HG03025 (cell line): Measurements from ENCODE around the gene MALSU1.
A peak's percentile ranks its signal among the peaks of the same experiment; 100 is the strongest.

Experiments used
- ATAC-seq: cut with Tn5 transposase; IDR thresholded peaks from one replicate; pipeline ENCODE4 v1.9.1; 2021; ENCODE audit warnings: mild to moderate bottlenecking, moderate library complexity; ENCODE audit not compliant: unreplicated experiment, low FRiP score

MALSU1 gene

GRCh38 chr7:23334482-23335056 lies 35.4 kb downstream of the MALSU1 start:
- ATAC-seq = no peak

- ATAC-seq = no peak
Observed at GRCh38 chr7:23335136-23335535, 36.0 kb downstream of the MALSU1 start.

DNA sequence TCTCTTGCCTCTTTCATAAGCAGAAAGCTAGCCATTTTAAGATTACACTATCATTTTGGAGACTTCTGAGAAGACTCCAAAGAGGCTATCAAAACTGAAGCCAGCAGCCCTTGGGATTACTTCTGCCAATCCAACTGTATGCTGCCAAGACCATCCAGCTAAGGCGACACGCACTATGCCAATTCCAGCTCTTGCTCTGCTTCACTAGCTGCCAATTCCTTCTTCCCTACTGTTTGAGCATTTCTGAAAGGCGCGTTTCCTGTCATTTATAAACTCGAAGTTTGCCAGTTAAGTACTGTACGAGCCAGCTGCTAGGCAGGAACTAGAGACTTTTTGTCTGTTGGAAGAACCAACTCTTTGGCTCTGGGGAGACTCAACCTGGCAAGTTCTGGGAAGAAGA lies 36.5 kb downstream of the MALSU1 start:
- ATAC-seq = no peak

- ATAC-seq = no peak
Observed at GRCh38 chr7:23336086-23336485, 36.9 kb downstream of the MALSU1 start.

DNA sequence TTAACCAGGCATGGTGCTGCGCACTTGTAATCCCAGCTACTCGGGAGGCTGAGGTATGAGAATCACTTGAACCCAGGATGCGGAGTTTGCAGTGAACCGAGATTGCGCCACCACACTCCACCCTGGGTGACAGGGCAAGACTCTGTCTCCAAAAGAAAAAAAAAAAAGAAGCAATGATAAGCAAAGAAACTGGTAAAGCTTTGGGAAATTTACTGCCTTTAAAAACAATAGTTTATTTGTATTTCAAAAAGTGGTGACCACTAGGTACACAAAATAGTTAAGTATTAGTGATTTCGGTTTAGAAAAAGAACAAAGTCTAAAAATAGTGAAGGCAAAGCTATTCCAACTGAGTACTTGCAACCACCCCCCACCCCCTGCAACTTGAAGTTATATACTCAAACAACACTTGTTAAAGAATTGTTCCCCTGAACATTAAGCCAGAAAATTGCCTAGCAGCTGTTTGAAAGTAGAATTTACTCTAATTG lies 37.7 kb downstream of the MALSU1 start:
- no peak for ATAC-seq

DNA sequence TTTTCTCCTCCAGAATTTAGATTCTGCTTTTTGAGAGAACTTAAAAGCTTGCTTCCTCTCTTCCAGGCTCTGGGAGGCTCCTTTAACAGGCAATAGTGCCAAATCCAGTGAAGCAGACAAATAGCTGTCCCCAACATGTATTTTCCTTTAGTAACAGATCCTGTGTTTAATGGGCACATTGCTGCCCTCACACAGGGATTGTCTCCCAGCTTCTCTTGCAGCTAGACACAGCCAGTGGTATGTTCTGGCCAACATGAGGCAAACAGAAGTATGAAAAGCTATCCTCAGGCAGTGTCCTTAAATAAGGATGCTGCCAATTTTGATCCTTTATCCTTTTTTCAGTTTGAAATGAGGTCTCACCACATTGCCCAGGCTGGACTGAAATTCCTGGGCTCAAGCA lies 38.2 kb downstream of the MALSU1 start:
- no peak for ATAC-seq

DNA sequence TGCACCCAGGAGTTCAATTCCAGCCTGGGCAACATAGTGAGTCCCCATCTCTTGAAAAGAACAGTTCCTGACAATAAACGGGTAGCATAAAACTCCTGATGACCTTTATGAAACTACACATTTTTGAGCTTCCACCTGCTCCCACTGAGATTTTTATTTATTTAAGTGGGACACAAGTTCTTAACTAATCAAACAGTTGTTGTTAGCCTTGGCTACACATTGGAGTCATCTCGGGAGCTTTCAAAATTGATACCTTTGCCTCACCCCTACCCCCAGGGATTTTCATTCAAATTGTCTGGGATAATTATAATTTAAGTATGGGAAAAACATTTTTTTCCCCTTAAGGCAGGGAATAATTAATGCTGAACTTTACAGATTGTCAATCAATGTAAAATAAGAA lies 39.3 kb downstream of the MALSU1 start:
- ATAC-seq = no peak

DNA sequence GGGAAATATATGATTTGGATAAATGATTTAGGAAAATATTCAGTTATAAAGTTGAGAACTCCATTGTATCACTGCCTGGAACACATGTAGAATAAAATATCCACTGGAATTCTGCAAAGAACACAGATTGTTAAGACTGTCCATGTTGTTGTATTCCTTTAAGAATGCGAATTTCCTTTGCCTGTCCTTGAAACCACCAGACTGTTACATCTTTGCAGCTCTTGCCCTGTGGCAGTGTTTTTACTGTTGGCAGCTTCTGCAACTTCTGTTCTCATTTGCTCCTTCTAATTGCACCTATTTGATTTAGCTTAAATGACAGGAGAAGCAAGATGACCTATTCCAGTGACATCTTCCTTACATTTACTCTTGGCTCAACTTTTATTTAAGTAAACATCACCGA lies 39.7 kb downstream of the MALSU1 start:
- ATAC-seq = no peak

DNA sequence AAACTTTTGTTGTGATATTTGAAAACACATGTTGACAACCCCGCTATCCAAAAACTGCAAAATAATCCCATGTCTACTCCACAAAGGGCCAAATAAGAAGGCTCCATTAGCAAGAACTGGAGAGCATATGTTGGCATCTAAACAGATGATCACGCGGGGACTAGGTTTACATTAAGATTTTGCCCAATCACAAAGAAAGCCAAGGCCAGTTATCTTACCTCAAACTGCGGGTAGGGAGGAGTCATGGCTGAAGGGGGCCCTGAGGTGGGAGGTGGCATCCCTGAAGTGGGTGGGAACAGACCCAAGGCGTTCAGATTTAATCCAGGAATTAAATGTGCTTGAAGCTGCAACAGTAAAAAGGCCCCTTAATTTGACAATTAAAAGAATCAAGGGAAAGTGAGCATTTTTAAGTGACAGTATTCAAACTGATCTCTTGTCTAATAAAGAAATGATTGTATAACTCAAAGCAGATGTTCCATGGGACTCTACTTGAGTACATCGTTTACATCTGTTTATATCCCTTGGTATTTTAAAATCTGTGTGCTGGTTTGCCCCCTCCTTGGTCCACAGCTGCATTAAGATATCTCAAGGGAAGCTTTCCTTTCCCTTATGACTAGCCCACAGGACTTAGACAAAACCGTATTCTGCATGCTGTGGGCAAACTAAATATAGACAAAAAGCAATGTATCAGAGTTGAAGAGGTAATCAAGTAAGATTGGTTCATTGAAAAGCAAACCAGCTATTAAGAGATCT lies 42.9 kb downstream of the MALSU1 start:
- no peak for ATAC-seq

GRCh38 chr7:23343102-23343501 lies 44.0 kb downstream of the MALSU1 start:
- ATAC-seq = no peak

- ATAC-seq = no peak
Observed at GRCh38 chr7:23343806-23344475, 44.8 kb downstream of the MALSU1 start.

DNA sequence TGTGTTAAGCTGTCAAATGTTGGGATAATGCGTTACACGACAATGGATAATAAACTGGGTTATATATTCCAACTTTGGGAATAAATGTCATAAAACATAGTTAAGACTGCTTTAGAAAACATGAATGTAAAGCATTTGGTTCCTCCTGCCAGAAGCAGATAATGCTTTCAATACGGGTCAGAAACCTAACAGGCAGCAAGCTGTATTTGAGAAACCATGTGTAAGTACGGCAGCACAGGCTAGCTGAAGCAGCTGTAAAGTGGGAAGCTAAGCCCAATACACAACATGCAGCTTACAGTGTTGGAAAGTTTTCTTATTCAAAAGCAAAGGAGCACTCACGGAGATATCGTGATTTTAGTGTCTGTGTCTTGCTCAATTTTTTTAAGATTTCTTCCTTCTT lies 46.5 kb downstream of the MALSU1 start:
- ATAC-seq = no peak

DNA sequence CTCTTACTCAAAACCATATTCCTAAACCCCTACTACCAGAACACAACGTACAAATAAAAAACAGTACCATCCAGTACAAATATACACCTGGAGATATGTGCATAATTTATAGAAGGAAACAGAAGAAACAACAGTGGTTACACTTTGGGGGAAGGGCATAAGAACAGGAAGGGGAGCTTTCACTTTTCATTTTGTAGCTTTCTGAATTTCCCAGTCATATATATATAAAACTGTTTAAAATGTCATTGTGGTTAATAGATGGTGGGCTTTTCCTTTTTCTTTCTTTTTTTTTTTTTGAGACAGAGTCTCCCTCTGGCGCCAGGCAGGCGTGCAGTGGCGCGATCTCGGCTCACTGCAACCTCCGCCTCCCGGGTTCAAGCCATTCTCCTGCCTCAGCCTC lies 47.2 kb downstream of the MALSU1 start:
- no peak for ATAC-seq

GRCh38 chr7:23347033-23347681 lies 48.0 kb downstream of the MALSU1 start:
- ATAC-seq = no peak

DNA sequence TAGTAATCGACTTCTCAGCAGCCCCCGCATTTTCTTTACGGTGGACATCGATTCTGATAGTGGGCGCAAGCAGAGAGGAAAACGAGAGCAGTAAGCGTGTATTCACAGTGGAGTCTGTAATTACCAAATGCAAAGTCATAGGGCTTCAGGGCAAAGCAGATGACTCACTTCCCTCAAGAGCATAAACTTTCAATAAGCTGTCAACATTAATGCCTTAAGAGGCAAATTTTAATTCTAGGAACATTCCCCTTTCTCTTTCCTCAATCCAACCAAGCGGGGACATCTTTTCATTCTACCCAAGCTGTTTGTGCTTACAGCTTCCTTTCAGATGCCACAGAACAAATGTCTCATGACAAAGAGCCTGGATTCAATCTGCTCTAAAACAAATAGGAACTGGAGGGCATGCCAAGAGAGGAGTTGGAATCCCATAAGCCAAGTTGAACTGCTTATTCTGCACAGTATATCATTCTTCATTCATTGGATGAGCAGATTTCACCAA lies 48.6 kb downstream of the MALSU1 start:
- no peak for ATAC-seq

DNA sequence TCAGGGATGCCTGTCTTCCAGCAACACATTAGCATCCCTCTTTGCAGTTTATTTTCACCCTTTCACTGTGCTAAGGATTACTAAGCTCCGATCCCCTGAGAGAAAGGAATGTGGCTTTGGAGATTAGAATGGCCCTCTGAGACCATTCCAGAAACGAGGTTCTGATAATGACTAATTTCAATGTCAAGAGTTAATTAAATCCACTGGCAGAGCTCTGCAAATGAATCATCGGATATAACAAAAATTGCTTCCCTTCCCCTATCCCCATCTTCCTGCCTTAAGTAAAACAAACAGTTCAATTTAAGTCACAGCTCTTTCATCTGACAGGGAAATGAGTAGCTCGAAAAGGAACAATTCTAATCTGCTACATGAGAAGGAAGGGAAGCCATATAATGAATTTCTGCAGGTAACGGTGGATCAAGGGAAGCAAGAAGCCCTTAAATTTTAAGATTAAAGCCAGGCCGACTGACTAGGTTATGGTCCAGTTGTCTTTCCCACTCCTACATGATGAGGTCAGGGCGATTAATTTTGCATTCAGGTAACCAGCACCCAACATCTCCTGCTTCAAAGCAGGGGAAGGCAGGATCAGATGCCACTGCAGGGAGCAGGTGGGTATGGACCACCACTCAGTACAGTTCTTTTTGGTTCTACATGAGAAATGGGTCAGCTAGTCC lies 50.5 kb downstream of the MALSU1 start:
- no peak for ATAC-seq

DNA sequence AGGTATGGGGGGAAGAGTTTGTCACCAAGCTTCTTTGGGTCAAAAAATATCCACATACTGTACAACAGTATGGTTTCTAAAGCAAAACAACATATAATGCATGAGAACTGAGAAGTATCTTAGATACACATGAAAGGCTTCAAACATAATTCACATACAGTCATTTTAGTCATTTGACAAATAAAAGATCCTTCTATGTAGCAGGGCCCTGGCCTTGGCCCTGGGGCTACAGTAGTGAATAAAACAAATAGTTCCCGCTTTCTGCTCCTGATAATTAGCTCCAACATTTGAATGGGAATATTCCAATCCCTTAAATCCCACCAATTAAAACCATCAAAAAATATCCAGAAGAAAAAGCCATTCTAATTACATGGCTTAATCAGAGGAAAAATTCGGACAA lies 51.3 kb downstream of the MALSU1 start:
- no peak for ATAC-seq

DNA sequence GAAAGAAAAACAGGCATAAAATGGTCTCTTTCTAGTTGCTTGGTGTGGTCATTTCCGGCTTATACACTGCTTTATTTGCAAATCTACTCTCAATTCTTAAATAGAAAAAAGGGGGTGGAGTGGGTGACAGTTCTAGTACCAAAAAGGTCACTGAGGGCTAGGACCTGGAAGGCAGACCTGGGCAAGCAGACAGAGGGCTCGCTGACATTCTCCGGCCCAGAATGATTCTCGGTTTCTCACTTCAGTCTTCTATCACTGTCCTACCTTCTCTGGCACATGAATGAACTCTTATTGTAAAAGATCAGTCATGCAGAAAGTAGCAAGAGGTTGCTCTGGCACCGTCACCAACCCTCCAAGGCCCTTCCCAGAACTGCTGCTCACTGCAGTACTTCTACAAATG lies 54.0 kb downstream of the MALSU1 start:
- ATAC-seq = peak; percentile 47

DNA sequence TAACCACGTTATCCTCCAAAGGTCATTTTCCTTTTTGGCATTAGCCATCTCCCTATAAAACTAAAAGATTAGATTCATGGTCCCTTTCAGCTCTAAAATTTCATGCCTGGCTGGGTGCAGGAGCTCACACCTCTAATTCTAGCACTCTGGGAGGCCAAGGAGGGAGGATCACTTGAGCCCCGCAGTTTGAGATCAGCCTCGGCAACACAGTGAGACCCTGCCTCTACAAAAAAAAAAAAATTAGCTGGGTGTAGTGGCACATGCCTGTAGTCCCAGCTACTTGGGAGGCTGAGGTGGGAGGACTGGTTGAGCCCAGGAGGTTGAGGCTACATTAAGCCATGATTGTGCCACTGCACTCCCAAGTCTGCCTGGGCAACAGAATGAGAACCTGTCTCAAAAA lies 57.0 kb downstream of the MALSU1 start:
- ATAC-seq = no peak

DNA sequence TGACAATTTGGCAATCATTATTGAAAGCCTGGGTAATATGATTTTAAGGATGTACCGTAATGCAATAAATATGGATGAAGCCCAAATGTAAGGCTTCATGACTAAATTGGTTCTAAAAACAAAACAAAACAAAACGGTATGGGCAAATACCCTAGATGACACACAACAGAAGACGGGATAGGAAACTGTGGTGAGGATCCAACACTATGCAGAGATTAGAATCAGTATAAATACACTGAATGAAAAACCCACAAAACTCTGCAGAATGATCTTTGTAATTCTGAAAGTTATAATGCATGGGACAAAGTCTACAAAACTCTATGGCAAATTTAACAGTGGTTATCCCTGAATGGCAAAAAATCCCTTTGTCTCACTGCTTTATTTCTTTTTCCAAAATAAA lies 57.6 kb downstream of the MALSU1 start:
- no peak for ATAC-seq
